GM12873 (cell line): ENCODE data around the gene HYAL4.
A peak's percentile ranks its signal among the peaks of the same experiment; 100 is the strongest.

ENCODE experiments used
- CTCF ChIP-seq: IDR thresholded peaks from 2 replicates; pipeline ENCODE4 v1.5.1; 2012; ENCODE audit warnings: low read depth, mild to moderate bottlenecking, moderate library complexity, low read length, control low read depth; ENCODE audit not compliant: insufficient read depth; ENCODE audit errors: missing control alignments

HYAL4 gene

GRCh38 chr7:123871998-123872867 lies 27.3 kb downstream of the HYAL4 start:
- TF ChIP-seq CTCF: peak; percentile 66

- no peak for TF ChIP-seq CTCF
Observed at GRCh38 chr7:123872908-123873307, 27.9 kb downstream of the HYAL4 start.

GRCh38 chr7:123876557-123877256 lies 31.7 kb downstream of the HYAL4 start:
- no peak for TF ChIP-seq CTCF

- no peak for TF ChIP-seq CTCF
Observed at GRCh38 chr7:123879628-123880027, 34.7 kb downstream of the HYAL4 start.

GRCh38 chr7:123881300-123881699 lies 36.3 kb downstream of the HYAL4 start:
- TF ChIP-seq CTCF: no peak

GRCh38 chr7:123883154-123883553 lies 38.2 kb downstream of the HYAL4 start:
- TF ChIP-seq CTCF: no peak

GRCh38 chr7:123888192-123888591 lies 43.2 kb downstream of the HYAL4 start:
- no peak for TF ChIP-seq CTCF
